ENCODE data around the gene HSD11B1L.
"Not testable (repeated sequence)": the region's sequence is repeated elsewhere in the genome, so short reads cannot be mapped to it uniquely, and the experiment has no call there.

Gene HSD11B1L

DNA sequence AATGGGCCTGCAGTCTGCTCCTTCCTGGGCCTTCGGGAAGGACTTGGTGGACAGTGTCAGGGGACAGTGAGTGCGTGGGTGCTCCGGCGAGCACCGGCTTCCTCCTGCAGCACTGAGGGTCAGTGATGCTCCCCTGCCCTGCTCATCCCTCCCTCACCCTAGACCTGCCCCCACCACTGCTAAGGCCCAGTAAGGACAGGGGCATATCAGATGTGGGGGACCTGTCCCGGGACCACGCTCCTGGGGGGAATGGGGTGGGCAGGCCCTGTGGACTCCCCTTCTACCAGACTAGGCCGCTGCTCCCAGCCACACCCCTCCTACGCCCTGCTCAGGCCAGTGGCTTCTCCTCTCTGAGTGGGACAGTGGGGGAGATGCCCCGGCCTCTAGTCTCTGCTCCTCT, 3.7 kb upstream of the HSD11B1L start:
- H3K27ac Mint-ChIP-seq, result no peak overlapping the region
- H3K36me3 Mint-ChIP-seq, result peaks cover 18% of the 10 kb centered on the region
- ATAC-seq, result no peak
- H3K27me3 Mint-ChIP-seq, result no peaks in the 10 kb centered on the region
- H3K9me3 Mint-ChIP-seq, result peaks cover 10% of the 10 kb centered on the region
- H3K4me3 Mint-ChIP-seq, result no peak overlapping the region
- peaks cover 18% of the 10 kb centered on the region for H3K4me1 Mint-ChIP-seq

DNA sequence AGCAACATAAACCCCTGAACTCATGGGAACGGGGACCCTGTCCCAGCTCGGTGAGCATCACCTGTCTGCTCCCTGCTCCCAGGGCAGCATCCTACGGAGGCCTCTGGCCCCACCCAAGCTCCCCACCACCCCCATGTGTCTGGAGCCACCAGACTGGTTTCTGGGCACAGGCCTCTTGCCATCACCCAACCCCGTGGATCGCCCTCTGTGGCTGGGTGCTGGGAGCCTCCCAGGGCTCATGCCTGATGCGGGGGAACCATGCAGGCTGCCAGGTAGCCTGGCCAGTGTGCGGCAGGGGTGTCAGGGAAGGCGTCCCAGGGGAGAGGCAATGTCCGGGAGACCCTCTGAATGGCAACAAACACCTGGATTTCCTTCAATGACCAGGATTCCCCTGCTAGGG, 3.2 kb upstream of the HSD11B1L start:
- H3K27me3 Mint-ChIP-seq, result no peaks in the 10 kb centered on the region
- no peak overlapping the region for H3K4me3 Mint-ChIP-seq
- no peak for ATAC-seq
- peaks cover 22% of the 10 kb centered on the region for H3K4me1 Mint-ChIP-seq
- H3K27ac Mint-ChIP-seq, result no peak overlapping the region
- H3K36me3 Mint-ChIP-seq, result peaks cover 17% of the 10 kb centered on the region
- peaks cover 10% of the 10 kb centered on the region for H3K9me3 Mint-ChIP-seq

DNA sequence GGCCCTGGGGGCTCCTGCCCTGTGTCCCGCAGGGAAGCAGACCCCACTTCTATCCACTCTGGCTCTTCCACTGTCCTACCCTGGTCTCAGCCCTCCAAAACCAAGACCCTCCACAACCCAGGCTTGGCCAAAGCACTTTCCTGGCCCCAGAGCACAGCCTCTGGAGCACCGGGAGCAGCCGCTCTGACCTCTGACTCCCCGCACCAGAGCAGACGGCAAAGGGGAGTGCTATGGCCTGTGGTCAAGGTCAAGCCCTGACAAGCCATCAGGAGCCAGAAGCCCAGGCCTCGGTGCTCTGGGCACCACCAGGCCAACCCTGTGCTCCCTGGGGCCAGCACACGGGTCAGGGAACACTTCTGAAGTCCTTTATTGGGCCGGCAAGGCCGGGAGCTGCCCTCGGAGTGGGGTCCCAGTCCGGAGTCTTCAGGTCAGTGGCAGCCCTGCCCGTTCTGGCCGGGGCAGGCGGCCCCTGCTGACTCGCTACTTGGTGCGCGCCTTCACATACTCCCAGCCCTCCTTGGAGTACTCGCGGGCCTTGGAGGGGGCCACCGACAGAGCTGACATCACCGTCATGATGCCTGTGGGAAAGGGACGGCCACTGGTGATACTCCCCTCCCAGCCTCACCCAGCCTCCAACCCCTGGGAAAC, 2.6 kb upstream of the HSD11B1L start:
- ATAC-seq, result no peak
- no peaks in the 10 kb centered on the region for H3K27me3 Mint-ChIP-seq
- no peak overlapping the region for H3K27ac Mint-ChIP-seq
- H3K4me3 Mint-ChIP-seq, result no peak overlapping the region
- peaks cover 10% of the 10 kb centered on the region for H3K9me3 Mint-ChIP-seq
- H3K4me1 Mint-ChIP-seq, result peaks cover 22% of the 10 kb centered on the region
- peaks cover 11% of the 10 kb centered on the region for H3K36me3 Mint-ChIP-seq

DNA sequence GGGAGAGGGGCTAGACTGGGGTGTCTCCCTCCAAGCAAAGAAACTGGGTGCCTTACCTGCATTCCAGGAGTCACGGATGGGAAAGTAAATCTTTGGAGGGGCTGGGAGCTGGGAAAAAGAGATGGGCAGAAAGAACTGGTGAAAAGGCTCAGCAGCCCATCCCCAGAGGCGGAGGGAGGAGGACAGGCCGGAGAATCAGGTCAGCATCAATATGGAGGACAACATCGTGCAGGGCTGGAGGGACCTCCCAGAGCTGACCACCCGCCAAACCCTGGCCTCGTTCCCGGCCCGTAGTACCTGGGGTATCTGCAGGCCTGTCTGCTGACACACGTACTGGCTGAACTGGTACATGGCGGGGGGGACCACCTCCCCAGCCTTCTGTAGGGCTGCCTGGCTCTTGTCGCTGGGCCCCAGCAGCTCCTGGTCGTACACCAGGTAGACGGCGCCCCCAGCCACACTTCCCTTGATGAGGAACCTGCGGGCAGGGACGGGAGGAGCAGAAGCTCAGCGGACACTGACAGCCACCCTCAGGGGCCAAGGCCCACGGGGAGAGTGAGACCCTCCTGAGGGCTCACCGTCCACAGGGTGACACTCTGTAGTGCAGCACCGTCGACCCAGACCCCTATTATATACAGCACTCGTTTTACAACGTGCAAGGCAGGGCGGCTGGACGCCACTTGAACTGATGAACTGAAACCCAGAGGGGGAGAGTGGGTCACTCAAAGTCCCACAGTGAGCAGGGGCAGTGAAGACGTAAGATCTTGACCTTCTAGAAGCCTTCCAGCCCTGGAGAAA, 1.3 kb upstream of the HSD11B1L start:
- peak overlapping the region; percentile 88 for H3K27ac Mint-ChIP-seq

GRCh38 chr19:5680084-5680436, 767 bp upstream of the HSD11B1L start:
- Mint-ChIP-seq H3K27ac (peak overlapping the region; percentile 88), H3K4me1 (peaks cover 22% of the 10 kb centered on the region), H3K9me3 (peaks cover 5% of the 10 kb centered on the region), H3K27me3 (no peaks in the 10 kb centered on the region), H3K4me3 (peak overlapping the region; percentile 74), H3K36me3 (no peaks in the 10 kb centered on the region)
- no peak for ATAC-seq

More for the DNA sequence above, 1.3 kb upstream of the HSD11B1L start:
- Mint-ChIP-seq H3K4me3 (peak overlapping the region; percentile 74), H3K9me3 (peaks cover 5% of the 10 kb centered on the region), H3K4me1 (peaks cover 22% of the 10 kb centered on the region), H3K27me3 (no peaks in the 10 kb centered on the region), H3K36me3 (no peaks in the 10 kb centered on the region)
- no peak for ATAC-seq

- H3K27ac Mint-ChIP-seq, result peak overlapping the region; percentile 16
- peaks cover 5% of the 10 kb centered on the region for H3K9me3 Mint-ChIP-seq
- peak overlapping the region; percentile 77 for H3K4me3 Mint-ChIP-seq
- H3K27me3 Mint-ChIP-seq, result no peaks in the 10 kb centered on the region
- H3K4me1 Mint-ChIP-seq, result peaks cover 30% of the 10 kb centered on the region
- no peak for ATAC-seq
- no peaks in the 10 kb centered on the region for H3K36me3 Mint-ChIP-seq
Observed at GRCh38 chr19:5681391-5682106, 722 bp downstream of the HSD11B1L start.

DNA sequence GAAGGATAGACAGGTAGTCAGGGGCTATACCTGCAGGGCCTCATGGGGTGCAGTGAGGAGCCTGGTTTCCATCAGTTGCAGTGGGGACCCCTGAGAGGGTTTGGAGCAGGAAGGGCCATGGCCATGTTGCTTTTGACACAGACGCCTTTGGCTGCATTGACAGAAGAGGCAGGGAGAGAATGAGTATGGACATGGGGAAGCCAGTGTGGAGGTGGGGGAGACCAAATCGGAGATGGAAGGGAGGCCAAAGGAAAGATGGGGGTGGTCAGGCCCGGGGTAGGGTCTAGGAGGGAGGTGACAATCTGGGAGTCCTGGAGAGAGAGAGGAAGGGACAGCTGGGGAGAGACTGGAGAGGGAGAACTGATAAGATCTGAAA, 1.3 kb downstream of the HSD11B1L start:
- H3K27ac Mint-ChIP-seq, result peak overlapping the region; percentile 16
- no peak for ATAC-seq
- H3K4me3 Mint-ChIP-seq, result peak overlapping the region; percentile 77
- H3K27me3 Mint-ChIP-seq, result no peaks in the 10 kb centered on the region
- peaks cover 5% of the 10 kb centered on the region for H3K9me3 Mint-ChIP-seq
- H3K36me3 Mint-ChIP-seq, result no peaks in the 10 kb centered on the region
- H3K4me1 Mint-ChIP-seq, result peaks cover 31% of the 10 kb centered on the region

GRCh38 chr19:5683177-5683886, 2.5 kb downstream of the HSD11B1L start:
- Mint-ChIP-seq H3K36me3 (no peaks in the 10 kb centered on the region), H3K4me3 (no peak overlapping the region), H3K9me3 (peaks cover 5% of the 10 kb centered on the region), H3K27ac (no peak overlapping the region), H3K4me1 (peaks cover 31% of the 10 kb centered on the region), H3K27me3 (no peaks in the 10 kb centered on the region)
- ATAC-seq, result no peak

DNA sequence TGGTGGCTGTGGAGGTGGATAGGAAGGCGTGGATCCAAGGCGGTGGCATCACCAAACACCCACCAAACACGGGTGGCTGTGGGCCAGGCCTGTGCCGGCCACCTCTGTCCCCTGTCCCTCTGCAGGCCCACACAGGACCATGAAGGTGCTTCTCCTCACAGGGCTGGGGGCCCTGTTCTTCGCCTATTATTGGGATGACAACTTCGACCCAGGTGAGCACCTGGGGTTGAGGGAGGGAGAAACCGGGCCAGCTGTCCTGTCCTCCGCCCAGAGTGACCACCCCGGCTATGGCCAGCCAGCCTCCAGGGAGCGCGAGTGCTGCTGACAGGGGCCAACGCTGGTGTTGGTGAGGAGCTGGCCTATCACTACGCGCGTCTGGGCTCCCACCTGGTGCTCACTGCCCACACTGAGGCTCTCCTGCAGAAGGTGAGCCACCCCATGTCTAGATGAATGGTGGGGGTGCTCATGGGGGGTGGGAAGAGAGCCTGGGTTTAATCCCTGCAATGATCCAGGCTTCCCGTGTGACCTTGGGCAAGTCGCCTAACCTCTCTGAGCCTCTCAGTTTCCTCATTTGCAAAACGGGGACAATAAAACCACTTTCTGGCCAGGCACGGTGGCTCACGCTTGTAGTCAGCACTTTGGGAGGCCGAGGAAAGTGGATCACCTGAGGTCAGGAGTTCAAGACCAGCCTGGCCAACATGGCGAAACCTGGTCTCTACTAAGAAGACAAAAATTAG, 4.0 kb downstream of the HSD11B1L start:
- no peak overlapping the region for H3K27ac Mint-ChIP-seq
- no peak for ATAC-seq
- no peaks in the 10 kb centered on the region for H3K36me3 Mint-ChIP-seq
- H3K4me1 Mint-ChIP-seq, result peaks cover 27% of the 10 kb centered on the region
- H3K27me3 Mint-ChIP-seq, result no peaks in the 10 kb centered on the region
- H3K9me3 Mint-ChIP-seq, result peaks cover 5% of the 10 kb centered on the region
- H3K4me3 Mint-ChIP-seq, result no peak overlapping the region

GRCh38 chr19:5686326-5686646, 5.5 kb downstream of the HSD11B1L start:
- peak overlapping the region; percentile 89 for H3K27ac Mint-ChIP-seq
- peak overlapping the region; percentile 83 for H3K4me3 Mint-ChIP-seq
- H3K36me3 Mint-ChIP-seq, result peaks cover 11% of the 10 kb centered on the region
- peaks cover 4% of the 10 kb centered on the region for H3K9me3 Mint-ChIP-seq
- H3K4me1 Mint-ChIP-seq, result peaks cover 38% of the 10 kb centered on the region
- H3K27me3 Mint-ChIP-seq, result no peaks in the 10 kb centered on the region
- ATAC-seq, result no peak

GRCh38 chr19:5686647-5687359, 6.0 kb downstream of the HSD11B1L start:
- Mint-ChIP-seq H3K4me1 (peaks cover 33% of the 10 kb centered on the region), H3K9me3 (no peaks in the 10 kb centered on the region), H3K36me3 (peaks cover 11% of the 10 kb centered on the region), H3K27me3 (no peaks in the 10 kb centered on the region), H3K27ac (peak overlapping the region; percentile 89), H3K4me3 (peak overlapping the region; percentile 83)
- peak; percentile 84 for ATAC-seq

DNA sequence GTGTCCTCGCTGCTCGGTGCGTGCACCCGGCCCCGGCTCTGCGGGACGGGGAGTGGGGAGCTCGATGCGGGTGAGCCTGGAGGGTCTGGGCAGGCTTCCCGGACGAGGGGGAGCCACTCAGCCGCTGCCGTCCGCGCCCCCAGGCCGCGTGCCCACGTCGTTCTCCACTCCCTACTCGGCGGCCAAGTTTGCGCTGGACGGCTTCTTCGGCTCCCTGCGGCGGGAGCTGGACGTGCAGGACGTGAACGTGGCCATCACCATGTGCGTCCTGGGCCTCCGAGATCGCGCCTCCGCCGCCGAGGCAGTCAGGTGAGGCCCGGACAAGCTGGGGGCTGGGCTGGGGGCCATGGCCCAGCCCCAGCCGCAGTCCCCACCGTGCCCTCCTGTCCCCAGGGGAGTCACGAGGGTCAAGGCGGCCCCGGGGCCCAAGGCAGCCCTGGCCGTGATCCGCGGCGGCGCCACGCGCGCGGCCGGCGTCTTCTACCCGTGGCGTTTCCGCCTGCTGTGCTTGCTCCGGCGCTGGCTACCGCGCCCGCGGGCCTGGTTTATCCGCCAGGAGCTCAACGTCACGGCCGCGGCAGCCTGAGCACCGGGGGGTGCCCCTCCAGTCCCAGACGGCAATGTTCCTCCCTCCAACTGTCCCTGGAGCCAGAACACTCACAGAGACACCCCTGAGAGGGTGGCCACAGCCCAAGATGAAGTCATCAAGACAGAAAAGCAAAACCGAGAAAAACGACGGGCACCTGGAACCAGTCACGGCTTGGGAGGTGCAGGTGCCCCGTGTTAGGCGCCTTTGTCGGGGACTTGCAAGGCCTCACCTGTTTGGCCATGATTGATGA, 6.8 kb downstream of the HSD11B1L start:
- peak overlapping the region; percentile 89 for H3K27ac Mint-ChIP-seq
- no peak for ATAC-seq
- no peaks in the 10 kb centered on the region for H3K27me3 Mint-ChIP-seq
- H3K9me3 Mint-ChIP-seq, result no peaks in the 10 kb centered on the region
- H3K4me1 Mint-ChIP-seq, result peaks cover 31% of the 10 kb centered on the region
- peaks cover 16% of the 10 kb centered on the region for H3K36me3 Mint-ChIP-seq
- peak overlapping the region; percentile 83 for H3K4me3 Mint-ChIP-seq

DNA sequence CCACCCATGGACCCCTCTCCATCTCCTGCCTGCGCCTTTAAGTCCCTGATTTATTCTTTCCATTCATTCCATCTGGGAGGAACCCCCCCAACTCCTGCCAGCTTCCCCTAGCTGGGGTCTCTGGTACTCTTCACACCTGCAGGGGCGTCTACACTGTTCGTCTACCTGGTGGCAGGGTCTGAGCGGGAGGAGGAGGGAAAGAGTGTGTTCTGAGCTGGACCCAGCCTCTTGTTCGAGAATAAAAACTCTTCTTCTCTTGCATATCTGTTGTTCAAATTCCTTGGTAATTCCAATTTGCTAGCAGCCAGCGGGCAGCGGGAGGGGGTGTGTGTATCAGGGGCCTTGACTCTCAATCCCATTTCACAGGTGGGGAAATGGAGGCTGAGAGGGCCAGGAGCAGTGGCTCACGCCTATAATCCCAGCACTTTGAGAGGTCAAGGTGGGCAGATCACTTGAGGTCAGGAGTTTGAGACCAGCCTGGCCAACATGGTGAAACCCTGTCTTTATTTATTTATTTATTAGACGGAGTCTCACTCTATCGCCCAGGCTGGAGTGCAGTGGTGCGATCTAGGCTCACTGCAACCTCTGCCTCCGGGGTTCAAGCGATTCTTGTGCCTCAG, 7.5 kb downstream of the HSD11B1L start:
- peaks cover 39% of the 10 kb centered on the region for H3K4me1 Mint-ChIP-seq
- peak overlapping the region; percentile 67 for H3K4me3 Mint-ChIP-seq
- not testable (repeated sequence) for H3K27me3 Mint-ChIP-seq, ATAC-seq, H3K9me3 Mint-ChIP-seq
- H3K27ac Mint-ChIP-seq, result peak overlapping the region; percentile 22
- peaks cover 24% of the 10 kb centered on the region for H3K36me3 Mint-ChIP-seq
